BLaER1 (cell line): ENCODE results near the gene GALM.

Experiments used
- H3K27ac ChIP-seq: shearing (Covaris generic); formaldehyde crosslinking; 2 replicates; pipeline ENCODE4 v1.8.1; 2022
- H3K27me3 ChIP-seq: shearing (Covaris generic); formaldehyde crosslinking; 2 replicates; pipeline ENCODE4 v1.8.1; 2022
- H3K36me3 ChIP-seq: shearing (Covaris generic); formaldehyde crosslinking; 2 replicates; pipeline ENCODE4 v1.8.1; 2022
- H3K4me1 ChIP-seq: shearing (Covaris generic); formaldehyde crosslinking; 2 replicates; pipeline ENCODE4 v1.8.1; 2022
- H3K4me2 ChIP-seq: shearing (Covaris generic); formaldehyde crosslinking; 2 replicates; pipeline ENCODE4 v1.8.1; 2022
- H3K4me3 ChIP-seq: shearing (Covaris generic); formaldehyde crosslinking; 2 replicates; pipeline ENCODE4 v1.8.1; 2022
- H3K9ac ChIP-seq: shearing (Covaris generic); formaldehyde crosslinking; 2 replicates; pipeline ENCODE4 v1.8.1; 2022
- H3K9me3 ChIP-seq: shearing (Covaris generic); formaldehyde crosslinking; 2 replicates; pipeline ENCODE4 v1.8.1; 2022
- H4K20me1 ChIP-seq: shearing (Covaris generic); formaldehyde crosslinking; 2 replicates; pipeline ENCODE4 v1.8.1; 2022
- Cebpa-rat ChIP-seq: shearing (Covaris generic); IDR thresholded peaks from 2 replicates; pipeline ENCODE4 v1.8.1; 2022

The GALM gene

GRCh38 chr2:38747007-38747424 is 81.1 kb downstream of the GALM start:
- H3K4me3 ChIP-seq, result no peak overlapping the region
- H4K20me1 ChIP-seq, result peaks cover 86% of the 10 kb centered on the region
- peak overlapping the region; percentile 36; the same call in 1 of the 2 replicates for H3K9ac ChIP-seq

GRCh38 chr2:38747819-38748218 is 81.9 kb downstream of the GALM start:
- peaks cover 68% of the 10 kb centered on the region for H3K36me3 ChIP-seq
- H3K27me3 ChIP-seq, result no peaks in the 10 kb centered on the region
- H3K9ac ChIP-seq, result peak overlapping the region; percentile 36; the same call in 1 of the 2 replicates
- TF ChIP-seq Cebpa-rat, result no peak
- H3K27ac ChIP-seq, result no peak overlapping the region
- peaks cover 78% of the 10 kb centered on the region for H4K20me1 ChIP-seq
- peaks cover 46% of the 10 kb centered on the region for H3K4me1 ChIP-seq
- peak overlapping the region; percentile 85 for H3K4me2 ChIP-seq
- H3K4me3 ChIP-seq, result 0 out of 2 replicates have a peak overlapping the region, but pooled peaks have one; percentile 3
- H3K9me3 ChIP-seq, result no peaks in the 10 kb centered on the region

More at GRCh38 chr2:38747007-38747424, 81.1 kb downstream of the GALM start:
- Histone ChIP-seq H3K4me2 (peak overlapping the region; percentile 85), H3K4me1 (peaks cover 46% of the 10 kb centered on the region), H3K27me3 (no peaks in the 10 kb centered on the region), H3K27ac (no peak overlapping the region), H3K36me3 (peaks cover 76% of the 10 kb centered on the region), H3K9me3 (no peaks in the 10 kb centered on the region)
- no peak for TF ChIP-seq Cebpa-rat

GRCh38 chr2:38748391-38748790 is 82.5 kb downstream of the GALM start:
- Histone ChIP-seq H3K4me3 (0 out of 2 replicates have a peak overlapping the region, but pooled peaks have one; percentile 3), H3K36me3 (peaks cover 63% of the 10 kb centered on the region), H3K4me1 (peaks cover 46% of the 10 kb centered on the region), H3K4me2 (peak overlapping the region; percentile 85), H3K27ac (no peak overlapping the region), H4K20me1 (peaks cover 73% of the 10 kb centered on the region), H3K9me3 (no peaks in the 10 kb centered on the region), H3K9ac (peak overlapping the region; percentile 25; the same call in 1 of the 2 replicates), H3K27me3 (no peaks in the 10 kb centered on the region)
- no peak for TF ChIP-seq Cebpa-rat

- TF ChIP-seq Cebpa-rat, result no peak
- peak overlapping the region; percentile 88 for H3K4me3 ChIP-seq
- H3K27ac ChIP-seq, result no peak overlapping the region
- no peaks in the 10 kb centered on the region for H3K27me3 ChIP-seq
- peaks cover 65% of the 10 kb centered on the region for H4K20me1 ChIP-seq
- peak overlapping the region; percentile 100 for H3K9ac ChIP-seq
- peaks cover 46% of the 10 kb centered on the region for H3K4me1 ChIP-seq
- no peaks in the 10 kb centered on the region for H3K9me3 ChIP-seq
- peak overlapping the region; percentile 85 for H3K4me2 ChIP-seq
- peaks cover 55% of the 10 kb centered on the region for H3K36me3 ChIP-seq
Observed at GRCh38 chr2:38748943-38749804, 83.3 kb downstream of the GALM start.

- peaks cover 50% of the 10 kb centered on the region for H3K4me1 ChIP-seq
- H4K20me1 ChIP-seq, result peaks cover 54% of the 10 kb centered on the region
Observed at GRCh38 chr2:38750011-38750890, 84.3 kb downstream of the GALM start.

GRCh38 chr2:38750891-38751595 is 85.1 kb downstream of the GALM start, which contains the start of gene SRSF7:
Gene SRSF7, minus strand, starts transcription at chr2:38751361. Its CDS starts 105 bp downstream, at chr2:38751256.
- TF ChIP-seq Cebpa-rat, result no peak
- H4K20me1 ChIP-seq, result peaks cover 46% of the 10 kb centered on the region
- peaks cover 47% of the 10 kb centered on the region for H3K4me1 ChIP-seq
- peak within 1 kb of the TSS; percentile 88 for H3K4me3 ChIP-seq
- H3K36me3 ChIP-seq, result peaks cover 38% of the 10 kb centered on the region
- peak within 1 kb of the TSS; percentile 85 for H3K4me2 ChIP-seq
- no peaks in the 10 kb centered on the region for H3K27me3 ChIP-seq
- H3K27ac ChIP-seq, result peak within 1 kb of the TSS; percentile 100
- H3K9me3 ChIP-seq, result peaks cover 2% of the 10 kb centered on the region; the same call in 1 of the 2 replicates
- H3K9ac ChIP-seq, result peak within 1 kb of the TSS; percentile 100

More at GRCh38 chr2:38750011-38750890, 84.3 kb downstream of the GALM start:
- Histone ChIP-seq H3K27ac (peak overlapping the region; percentile 100), H3K27me3 (no peaks in the 10 kb centered on the region), H3K4me3 (peak overlapping the region; percentile 88), H3K36me3 (peaks cover 46% of the 10 kb centered on the region), H3K9me3 (no peaks in the 10 kb centered on the region), H3K9ac (peak overlapping the region; percentile 100), H3K4me2 (peak overlapping the region; percentile 85)
- TF ChIP-seq Cebpa-rat, result no peak

- TF ChIP-seq Cebpa-rat, result no peak
- H3K27ac ChIP-seq, result peak overlapping the region; percentile 100
Observed at GRCh38 chr2:38751596-38752410, 85.9 kb downstream of the GALM start.

GRCh38 chr2:38754049-38754448 is 88.1 kb downstream of the GALM start:
- H3K27ac ChIP-seq, result 0 out of 2 replicates have a peak overlapping the region, but pooled peaks have one; percentile 35
- peaks cover 16% of the 10 kb centered on the region for H4K20me1 ChIP-seq
- no peak for TF ChIP-seq Cebpa-rat
- H3K4me1 ChIP-seq, result peaks cover 19% of the 10 kb centered on the region
- H3K4me3 ChIP-seq, result no peak overlapping the region
- no peaks in the 10 kb centered on the region for H3K27me3 ChIP-seq
- no peak overlapping the region for H3K9ac ChIP-seq
- peaks cover 8% of the 10 kb centered on the region for H3K36me3 ChIP-seq
- H3K4me2 ChIP-seq, result peak overlapping the region; percentile 52; the same call in 1 of the 2 replicates
- peaks cover 5% of the 10 kb centered on the region; the same call in 1 of the 2 replicates for H3K9me3 ChIP-seq

More at GRCh38 chr2:38751596-38752410, 85.9 kb downstream of the GALM start:
- peaks cover 41% of the 10 kb centered on the region for H3K4me1 ChIP-seq
- peaks cover 30% of the 10 kb centered on the region for H3K36me3 ChIP-seq
- H4K20me1 ChIP-seq, result peaks cover 39% of the 10 kb centered on the region
- no peaks in the 10 kb centered on the region for H3K27me3 ChIP-seq
- peak overlapping the region; percentile 88 for H3K4me3 ChIP-seq
- peaks cover 5% of the 10 kb centered on the region; the same call in 1 of the 2 replicates for H3K9me3 ChIP-seq
- H3K4me2 ChIP-seq, result peak overlapping the region; percentile 81
- peak overlapping the region; percentile 100; the same call in 1 of the 2 replicates for H3K9ac ChIP-seq
